ENCODE results near the gene NOL4L. TPM values are rescaled to one million over a fixed set of nuclear protein-coding genes. Genes with fewer than 3 reads are reported as not detected.

Gene NOL4L
- polyA plus RNA-seq, 1 experiment, result 10.9 TPM

GRCh38 chr20:32629813-32630212, 44.7 kb upstream of the NOL4L start:
- no peak overlapping the region for H3K4me3 ChIP-seq (ENCODE audit: low read depth, low read length)
- peaks cover 8% of the 10 kb centered on the region for H3K27me3 ChIP-seq (ENCODE audit: control insufficient read depth, insufficient read depth, low read length)
- POLR2A ChIA-PET, result no interaction called here
- CTCF ChIA-PET, result interaction anchor here (1.3 to 1.6 kb wide), 2 partner anchors 9 to 108 kb away, joined by 3 to 5 read pairs; no protein-coding TSS in a partner anchor
- no peak for DNase-seq (ENCODE audit: low read depth)
- H3K36me3 ChIP-seq (ENCODE audit: control insufficient read depth, insufficient read depth, low read length), result no peaks in the 10 kb centered on the region
- TF ChIP-seq, protein P1, sequence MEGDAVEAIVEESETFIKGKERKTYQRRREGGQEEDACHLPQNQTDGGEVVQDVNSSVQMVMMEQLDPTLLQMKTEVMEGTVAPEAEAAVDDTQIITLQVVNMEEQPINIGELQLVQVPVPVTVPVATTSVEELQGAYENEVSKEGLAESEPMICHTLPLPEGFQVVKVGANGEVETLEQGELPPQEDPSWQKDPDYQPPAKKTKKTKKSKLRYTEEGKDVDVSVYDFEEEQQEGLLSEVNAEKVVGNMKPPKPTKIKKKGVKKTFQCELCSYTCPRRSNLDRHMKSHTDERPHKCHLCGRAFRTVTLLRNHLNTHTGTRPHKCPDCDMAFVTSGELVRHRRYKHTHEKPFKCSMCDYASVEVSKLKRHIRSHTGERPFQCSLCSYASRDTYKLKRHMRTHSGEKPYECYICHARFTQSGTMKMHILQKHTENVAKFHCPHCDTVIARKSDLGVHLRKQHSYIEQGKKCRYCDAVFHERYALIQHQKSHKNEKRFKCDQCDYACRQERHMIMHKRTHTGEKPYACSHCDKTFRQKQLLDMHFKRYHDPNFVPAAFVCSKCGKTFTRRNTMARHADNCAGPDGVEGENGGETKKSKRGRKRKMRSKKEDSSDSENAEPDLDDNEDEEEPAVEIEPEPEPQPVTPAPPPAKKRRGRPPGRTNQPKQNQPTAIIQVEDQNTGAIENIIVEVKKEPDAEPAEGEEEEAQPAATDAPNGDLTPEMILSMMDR (IDR thresholded peaks at IDR 0.05; ENCODE audit: insufficient read depth, low read depth, low read length), result no peak

GRCh38 chr20:32628960-32629530, 43.9 kb upstream of the NOL4L start:
- POLR2A ChIA-PET, result no interaction called here
- H3K36me3 ChIP-seq (ENCODE audit: control insufficient read depth, insufficient read depth, low read length), result no peaks in the 10 kb centered on the region
- TF ChIP-seq, protein P1 (IDR thresholded peaks at IDR 0.05; ENCODE audit: insufficient read depth, low read depth, low read length), result no peak
- DNase-seq (ENCODE audit: low read depth), result no peak
- H3K27me3 ChIP-seq (ENCODE audit: control insufficient read depth, insufficient read depth, low read length), result peaks cover 6% of the 10 kb centered on the region
- H3K4me3 ChIP-seq (ENCODE audit: low read depth, low read length), result no peak overlapping the region
- CTCF ChIA-PET, result interaction anchor here (1.3 to 1.6 kb wide), 2 partner anchors 10 to 107 kb away, joined by 3 to 5 read pairs; no protein-coding TSS in a partner anchor

- ChIA-PET POLR2A (interaction anchor here (0.5 kb wide), 1 partner anchor 560 kb away, joined by 7 read pairs; no protein-coding TSS in a partner anchor), CTCF (interaction anchor here (1.7 to 1.9 kb wide), 2 partner anchors 25 to 27 kb away, joined by 6 to 7 read pairs; no protein-coding TSS in a partner anchor)
- Histone ChIP-seq H3K36me3 (ENCODE audit: control insufficient read depth, insufficient read depth, low read length) (no peaks in the 10 kb centered on the region), H3K27me3 (ENCODE audit: control insufficient read depth, insufficient read depth, low read length) (no peaks in the 10 kb centered on the region; the same call in none of the 2 replicates), H3K4me3 (ENCODE audit: low read depth, low read length) (no peak overlapping the region)
- TF ChIP-seq, protein P1 (IDR thresholded peaks at IDR 0.05; ENCODE audit: insufficient read depth, low read depth, low read length), result no peak
- DNase-seq (ENCODE audit: low read depth), result no peak
Observed at GRCh38 chr20:32626859-32627636, 41.9 kb upstream of the NOL4L start.

DNA sequence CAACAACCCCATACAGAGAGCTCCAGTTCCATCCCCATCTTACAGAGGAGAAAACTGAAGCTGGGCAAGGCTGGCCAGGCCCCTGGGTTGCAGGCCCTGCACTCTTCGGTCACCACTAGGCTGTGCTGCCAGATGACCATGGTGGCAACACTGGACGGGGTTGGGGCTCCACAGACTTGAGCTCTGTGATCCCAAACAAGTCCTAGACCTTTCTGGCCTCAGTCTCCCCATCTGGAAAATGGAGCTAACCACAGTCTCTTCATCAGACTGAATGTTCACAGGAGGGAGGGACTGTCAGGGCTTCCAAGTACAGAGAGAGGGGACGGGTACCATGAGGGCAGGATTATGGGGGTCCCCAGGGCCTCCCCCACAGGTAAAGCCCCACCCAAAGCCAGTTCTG, 41.3 kb upstream of the NOL4L start:
- no peak overlapping the region for H3K4me3 ChIP-seq (ENCODE audit: low read depth, low read length)
- TF ChIP-seq, protein P1 (IDR thresholded peaks at IDR 0.05; ENCODE audit: insufficient read depth, low read depth, low read length), result no peak
- ChIA-PET CTCF (interaction anchor here (1.9 kb wide), 1 partner anchor 28 kb away, joined by 6 read pairs; no protein-coding TSS in a partner anchor), POLR2A (no interaction called here)
- no peaks in the 10 kb centered on the region for H3K36me3 ChIP-seq (ENCODE audit: control insufficient read depth, insufficient read depth, low read length)
- H3K27me3 ChIP-seq (ENCODE audit: control insufficient read depth, insufficient read depth, low read length), result no peaks in the 10 kb centered on the region; the same call in none of the 2 replicates
- DNase-seq (ENCODE audit: low read depth), result no peak

GRCh38 chr20:32625996-32626395, 40.9 kb upstream of the NOL4L start:
- CTCF ChIA-PET, result no interaction called here
- no peak for DNase-seq (ENCODE audit: low read depth)

More at GRCh38 chr20:32625996-32626395, 40.9 kb upstream of the NOL4L start:
- Histone ChIP-seq H3K27me3 (ENCODE audit: control insufficient read depth, insufficient read depth, low read length) (no peaks in the 10 kb centered on the region; the same call in none of the 2 replicates), H3K4me3 (ENCODE audit: low read depth, low read length) (no peak overlapping the region), H3K36me3 (ENCODE audit: control insufficient read depth, insufficient read depth, low read length) (no peaks in the 10 kb centered on the region)
- TF ChIP-seq, protein P1 (IDR thresholded peaks at IDR 0.05; ENCODE audit: insufficient read depth, low read depth, low read length), result no peak
- POLR2A ChIA-PET, result no interaction called here

Measured in BJ (cell line).